GM18519 (cell line): ENCODE data around the gene JMJD7.

Source experiments
- ATAC-seq: cut with Tn5 transposase; IDR thresholded peaks from one replicate; pipeline ENCODE4 v1.9.1; 2021; ENCODE audit warnings: mild to moderate bottlenecking, moderate library complexity; ENCODE audit not compliant: unreplicated experiment, low FRiP score

JMJD7 gene

DNA sequence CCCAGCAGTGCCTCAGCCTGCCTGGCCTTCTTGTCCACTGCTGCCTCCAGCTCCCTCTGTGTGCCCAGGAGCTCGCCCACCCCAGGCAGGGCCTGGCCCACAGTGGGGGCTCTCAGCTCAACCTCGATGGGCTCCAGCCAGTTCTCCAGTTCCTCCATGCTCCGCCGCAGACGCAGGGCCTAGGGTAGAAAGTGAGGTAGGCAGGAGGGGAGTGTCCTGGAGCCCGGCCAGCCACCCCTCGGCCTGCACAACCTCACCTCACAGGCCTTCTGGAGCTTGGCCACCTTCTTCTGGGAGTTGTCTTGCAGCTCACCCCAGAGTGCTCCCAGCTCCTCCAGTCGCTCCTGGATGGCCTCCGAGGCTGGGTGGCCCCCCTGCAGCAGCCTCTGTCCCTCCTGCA lies 29.4 kb downstream of the JMJD7 start:
- ATAC-seq: no peak

DNA sequence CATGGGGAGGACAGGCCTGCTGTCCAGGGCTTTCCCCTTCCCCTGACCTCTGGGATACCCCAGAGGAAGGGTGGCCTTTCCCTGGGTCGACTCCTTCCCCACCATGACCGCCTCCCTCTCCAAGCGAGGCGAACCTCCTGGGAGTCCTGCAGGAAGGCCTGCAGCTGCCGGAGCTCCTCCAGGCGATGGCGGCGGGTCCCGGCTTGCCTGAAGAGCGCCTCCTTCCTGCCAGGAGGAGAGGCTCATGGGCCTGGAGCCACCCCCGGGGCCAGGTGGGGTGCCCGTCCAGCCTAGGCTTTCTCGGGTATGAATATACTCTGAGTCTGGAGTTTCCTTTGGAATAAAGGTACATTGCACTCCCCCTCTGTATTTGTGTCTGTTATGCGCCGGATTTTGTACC lies 30.9 kb downstream of the JMJD7 start:
- no peak for ATAC-seq

DNA sequence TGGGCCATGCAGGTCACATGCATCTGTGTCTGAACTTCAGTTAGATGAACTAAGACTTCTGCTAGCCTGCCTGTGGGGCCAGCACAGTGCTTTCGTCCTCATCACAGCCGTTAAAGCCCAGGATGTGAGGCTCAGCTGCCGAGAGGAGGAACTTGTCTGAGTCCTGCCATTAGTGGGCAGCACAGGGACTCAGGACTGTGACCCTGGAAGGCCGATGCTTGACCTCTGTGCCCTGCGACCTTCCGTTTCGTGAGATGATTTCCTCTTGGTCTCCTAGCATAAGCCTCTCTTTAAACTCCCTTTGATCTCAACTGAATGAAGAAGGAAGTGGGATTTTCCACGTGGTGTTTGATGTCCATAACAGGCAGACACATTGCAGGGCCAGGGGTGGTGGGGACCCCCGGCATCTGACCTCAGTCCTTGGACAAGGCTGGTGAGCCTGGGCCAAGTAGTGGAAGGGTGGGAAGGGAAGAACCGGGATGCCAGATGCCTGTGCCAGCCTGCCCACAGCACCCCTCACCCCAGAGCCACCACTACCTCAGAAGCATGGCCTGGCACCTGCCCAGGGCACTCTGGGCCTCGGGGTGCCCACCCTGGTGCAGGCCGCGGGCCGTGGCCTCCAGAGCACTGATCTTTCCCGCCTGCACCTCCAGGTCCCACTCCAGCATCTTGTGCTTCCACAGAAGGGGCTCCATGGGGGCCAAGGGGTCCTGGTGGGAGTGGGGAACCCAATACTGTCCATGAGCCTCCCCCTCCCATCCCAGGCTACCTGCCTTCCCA lies 32.3 kb downstream of the JMJD7 start:
- ATAC-seq: no peak

DNA sequence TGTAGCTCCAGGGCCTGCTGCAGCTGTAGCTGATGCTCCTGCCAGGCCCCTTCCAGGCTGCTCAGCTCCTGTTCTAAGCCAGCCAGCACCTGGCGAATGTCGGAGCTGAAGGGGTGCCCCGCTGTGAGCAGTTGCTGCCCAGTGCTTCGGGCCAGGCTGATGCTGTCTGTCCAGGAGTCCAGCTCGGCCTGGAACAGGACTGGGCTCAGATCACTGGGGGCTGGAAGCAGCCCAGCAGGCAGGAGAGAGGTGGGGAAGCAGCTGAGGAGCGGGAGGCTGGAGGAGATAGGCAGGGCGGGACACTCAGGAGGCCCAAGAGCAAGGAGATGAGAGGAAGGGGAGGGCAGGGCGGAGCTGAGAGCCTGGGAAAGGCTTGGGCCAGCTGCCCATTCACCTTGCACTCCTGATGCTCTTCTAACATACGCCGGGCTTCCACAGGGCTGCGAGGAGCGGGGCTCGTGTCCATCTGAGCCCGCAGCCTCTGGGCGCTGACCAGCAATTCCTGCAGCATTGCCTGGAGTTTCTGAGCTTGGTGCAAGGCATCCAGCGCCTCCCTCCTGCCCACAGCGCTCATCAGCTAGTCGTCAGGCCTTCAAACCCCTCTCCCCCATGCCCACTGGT lies 34.0 kb downstream of the JMJD7 start:
- no peak for ATAC-seq

DNA sequence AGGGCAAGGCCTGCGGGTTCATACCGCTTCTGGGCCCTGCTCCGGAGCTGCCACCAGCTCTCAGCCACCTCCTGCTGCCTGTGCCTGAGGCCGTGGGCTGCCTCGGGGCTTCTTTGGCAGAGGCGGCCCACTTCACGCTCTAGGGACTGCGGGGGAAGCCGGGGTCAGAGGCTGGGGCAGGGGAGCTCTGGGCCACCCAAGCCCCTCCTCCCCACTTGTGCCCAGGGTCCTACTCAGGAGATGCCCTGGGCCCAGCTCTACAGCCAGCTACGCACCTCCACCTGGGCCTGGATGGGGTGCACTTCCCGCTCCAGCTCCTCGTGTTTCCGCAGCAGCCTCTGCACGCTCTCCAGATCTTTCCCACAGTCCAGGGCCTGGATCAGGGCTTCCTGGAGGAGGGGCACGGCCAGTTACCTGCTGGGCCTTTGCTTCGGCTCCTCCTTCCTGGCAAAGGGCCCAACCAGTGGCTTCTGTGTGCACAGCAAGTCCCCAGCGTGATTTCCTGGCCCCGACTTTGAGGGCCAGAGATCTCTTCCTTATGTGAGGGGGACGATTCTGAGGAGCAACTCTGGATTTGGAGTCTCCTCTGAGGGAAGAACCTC lies 34.7 kb downstream of the JMJD7 start:
- no peak for ATAC-seq

DNA sequence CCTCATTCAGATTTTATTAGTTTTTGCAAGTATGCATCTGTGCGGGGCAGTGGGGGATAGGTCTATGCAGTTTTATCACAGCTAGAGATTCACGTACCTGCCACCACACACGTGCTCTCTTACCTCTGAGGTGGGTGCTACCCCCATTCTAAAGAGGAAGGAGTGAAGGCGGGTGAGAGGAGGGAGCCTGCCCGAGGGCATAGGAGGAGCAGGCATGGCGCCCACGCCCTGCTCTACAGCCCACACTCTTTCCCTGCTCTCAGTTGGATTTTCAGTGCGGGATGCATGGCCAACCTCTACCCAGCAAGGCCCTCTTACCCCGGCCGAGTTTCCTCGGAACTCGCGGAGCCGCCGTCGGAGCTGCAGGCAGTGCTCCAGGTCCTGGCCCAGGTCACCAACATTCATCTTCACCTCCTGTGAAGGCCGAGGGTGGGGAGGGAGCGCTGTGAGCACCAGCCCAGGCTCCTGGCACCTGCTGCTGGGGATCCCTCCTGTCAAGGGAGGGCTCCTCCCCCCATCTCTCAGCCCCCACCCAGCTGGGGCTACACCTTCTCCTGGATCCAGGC lies 37.7 kb downstream of the JMJD7 start:
- no peak for ATAC-seq

DNA sequence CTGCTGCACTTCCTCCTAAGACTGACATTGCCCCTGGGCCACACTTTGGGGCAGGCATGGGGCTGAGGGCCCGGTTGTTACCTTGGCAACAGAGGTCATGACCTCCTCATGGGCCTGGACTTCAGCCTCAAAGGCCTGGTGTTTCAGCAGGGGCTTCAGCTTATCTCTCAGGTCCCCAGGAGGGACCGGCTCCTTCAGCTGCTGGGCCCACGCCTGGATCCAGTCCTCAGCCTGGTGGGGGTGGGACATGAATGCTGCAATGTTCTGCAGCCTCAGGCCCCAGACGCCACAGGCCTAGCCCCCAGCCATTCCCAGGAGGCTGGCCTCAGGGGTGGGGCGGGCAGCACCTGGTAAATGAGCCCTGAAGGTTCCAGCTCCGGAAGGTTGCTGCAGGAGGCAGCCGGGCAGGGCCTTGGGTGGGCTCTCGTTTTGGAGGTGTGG lies 38.4 kb downstream of the JMJD7 start:
- ATAC-seq: no peak

DNA sequence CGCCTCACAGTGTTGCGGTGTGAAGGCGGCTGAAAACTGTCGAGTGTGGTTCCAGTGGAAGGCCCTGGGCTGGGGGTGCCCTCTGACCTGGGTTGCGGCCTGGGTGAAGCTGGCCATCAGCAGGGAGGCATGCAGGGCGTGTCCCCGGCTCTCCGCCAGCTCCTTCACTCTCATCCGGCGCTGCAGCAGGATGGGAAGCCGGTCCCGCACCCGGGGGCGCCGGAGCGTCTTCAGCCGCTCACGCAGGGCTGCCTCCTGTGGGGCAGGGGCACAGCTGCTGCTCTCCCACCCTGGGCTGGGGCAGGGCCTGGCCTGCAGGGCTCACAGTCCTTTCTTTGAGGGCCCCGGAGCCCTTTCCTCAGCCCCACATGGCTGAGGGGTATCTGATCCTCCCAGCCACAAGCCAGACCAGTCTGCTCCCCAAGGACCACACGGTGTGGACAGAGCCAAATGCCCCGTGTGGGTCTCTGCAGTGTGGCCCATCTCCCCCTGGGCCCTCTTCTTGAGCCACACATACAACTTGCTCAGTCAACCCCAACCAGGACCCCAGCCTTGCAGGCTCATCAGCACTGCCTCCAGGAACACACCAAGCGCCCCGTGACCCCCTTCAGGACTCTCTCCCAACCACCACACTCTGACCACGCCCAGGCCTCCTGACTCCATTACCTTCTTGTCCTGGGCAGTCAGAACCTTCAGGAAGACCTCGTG lies 39.1 kb downstream of the JMJD7 start:
- ATAC-seq: no peak

DNA sequence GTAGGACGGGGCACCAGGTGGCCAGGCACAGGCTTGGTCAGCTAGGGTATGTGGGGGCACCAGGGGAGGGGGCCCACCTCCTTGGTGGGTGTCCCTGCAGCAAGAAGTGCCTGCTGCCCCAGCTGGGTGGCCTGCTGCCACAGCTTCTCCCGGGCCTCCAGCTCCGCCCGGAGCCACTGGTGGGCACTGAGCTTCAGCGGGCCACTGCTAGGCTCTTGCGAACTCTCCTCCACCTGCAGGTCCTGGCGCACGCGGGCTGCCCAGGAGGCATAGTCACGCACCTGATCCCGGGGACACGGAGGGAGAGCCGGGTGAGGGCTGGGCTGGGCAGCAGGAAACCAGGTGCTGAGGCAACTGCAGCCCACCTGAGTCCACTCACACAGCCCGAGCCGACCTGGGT lies 40.4 kb downstream of the JMJD7 start:
- ATAC-seq: no peak

DNA sequence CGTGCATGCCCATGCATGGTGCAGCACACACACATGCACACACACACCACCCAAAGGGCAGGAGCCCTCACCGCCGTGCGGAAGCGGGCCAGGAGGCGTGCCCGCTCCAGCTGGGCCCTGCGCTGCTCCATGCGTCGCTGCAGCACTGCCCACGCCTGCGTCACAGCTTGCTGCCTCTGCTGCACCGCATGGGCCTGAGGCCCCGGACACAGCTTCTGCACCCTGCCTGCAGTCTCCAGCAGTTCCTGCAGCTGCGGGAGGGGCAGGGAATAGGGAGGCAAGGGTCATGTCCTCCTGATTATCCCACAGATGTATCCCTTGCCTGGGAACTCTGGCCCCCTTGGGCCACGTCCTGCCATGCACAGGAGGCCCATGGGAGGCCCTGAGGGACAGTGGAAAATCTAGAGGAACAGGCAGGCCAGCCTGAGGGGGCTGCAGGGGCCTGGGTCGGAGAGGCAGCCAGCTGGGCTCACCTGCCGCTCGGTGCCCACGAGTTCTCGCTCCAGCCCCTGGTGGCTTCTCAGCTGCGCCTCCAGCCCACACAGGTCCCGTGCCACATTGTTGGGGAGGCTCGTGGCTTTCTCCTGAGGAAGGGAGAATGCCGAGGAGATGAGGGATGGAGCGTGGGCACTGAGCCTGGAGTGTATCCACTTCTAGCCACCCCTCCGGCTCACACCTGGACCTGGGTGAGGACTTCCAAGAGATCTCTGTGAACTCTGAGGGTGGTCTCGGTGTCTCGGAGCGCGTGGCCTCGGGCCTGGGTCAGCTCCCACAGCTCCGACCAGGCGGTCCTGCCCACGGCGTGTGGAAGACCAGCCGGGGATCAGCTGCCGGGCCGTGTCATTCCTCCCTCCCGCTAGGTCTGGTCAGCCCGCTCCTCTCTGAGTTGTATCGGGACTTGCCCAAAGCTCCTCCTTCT lies 42.1 kb downstream of the JMJD7 start:
- ATAC-seq: no peak

DNA sequence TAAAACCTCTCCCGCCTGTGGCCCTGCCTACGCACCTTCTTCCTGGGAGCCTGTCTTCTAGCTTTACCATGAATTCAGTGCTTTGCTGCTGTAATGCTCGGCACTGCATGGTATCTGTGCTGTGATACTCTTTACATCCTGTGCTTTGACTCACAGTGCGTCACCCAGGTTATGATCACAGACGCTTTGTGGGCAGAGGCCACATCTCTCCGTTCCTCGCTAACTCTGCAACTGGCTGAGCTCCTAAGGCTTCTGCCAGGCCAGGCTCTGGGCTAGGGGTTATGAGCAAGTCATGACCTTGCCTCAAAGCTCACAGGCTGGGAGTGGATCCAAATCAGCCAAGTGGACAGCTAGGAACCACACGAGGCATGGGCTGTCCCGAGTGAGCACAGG lies 42.8 kb downstream of the JMJD7 start:
- ATAC-seq: no peak

DNA sequence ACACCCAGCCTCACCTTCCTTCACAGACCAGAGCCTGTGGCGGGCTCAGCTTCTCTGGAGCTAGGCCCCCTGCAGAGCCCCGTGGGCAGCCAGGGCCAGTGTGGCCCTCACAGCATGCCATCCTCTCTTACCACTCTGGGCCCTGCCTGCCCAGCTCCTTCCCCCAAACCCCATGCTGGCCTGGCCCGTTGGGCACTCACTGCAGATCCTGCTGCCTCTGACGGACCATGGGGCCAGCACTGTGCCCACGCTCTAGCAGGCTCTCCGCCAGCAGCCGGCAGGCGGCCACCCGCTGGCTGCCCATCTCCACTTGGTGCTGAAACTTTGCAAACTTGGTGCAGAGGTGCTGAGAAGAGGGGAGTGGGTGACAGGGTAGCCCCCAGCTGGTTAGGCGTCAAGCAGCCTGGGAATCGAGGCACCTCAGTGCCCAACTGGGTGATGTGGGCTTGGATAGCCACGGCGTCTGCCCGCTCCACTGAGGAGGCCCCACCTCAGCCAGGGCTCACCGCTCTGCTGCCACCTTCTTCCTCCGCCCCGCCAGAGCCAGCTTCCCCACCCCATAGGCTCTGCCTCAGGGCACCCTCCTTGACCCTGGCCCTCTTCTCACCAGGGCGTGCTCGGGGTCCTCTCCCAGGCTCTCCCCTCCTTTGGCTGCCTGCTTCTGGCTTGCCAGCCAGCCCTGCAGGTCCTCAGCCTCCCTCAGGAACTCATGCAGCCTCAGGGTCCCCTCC lies 43.4 kb downstream of the JMJD7 start:
- no peak for ATAC-seq

DNA sequence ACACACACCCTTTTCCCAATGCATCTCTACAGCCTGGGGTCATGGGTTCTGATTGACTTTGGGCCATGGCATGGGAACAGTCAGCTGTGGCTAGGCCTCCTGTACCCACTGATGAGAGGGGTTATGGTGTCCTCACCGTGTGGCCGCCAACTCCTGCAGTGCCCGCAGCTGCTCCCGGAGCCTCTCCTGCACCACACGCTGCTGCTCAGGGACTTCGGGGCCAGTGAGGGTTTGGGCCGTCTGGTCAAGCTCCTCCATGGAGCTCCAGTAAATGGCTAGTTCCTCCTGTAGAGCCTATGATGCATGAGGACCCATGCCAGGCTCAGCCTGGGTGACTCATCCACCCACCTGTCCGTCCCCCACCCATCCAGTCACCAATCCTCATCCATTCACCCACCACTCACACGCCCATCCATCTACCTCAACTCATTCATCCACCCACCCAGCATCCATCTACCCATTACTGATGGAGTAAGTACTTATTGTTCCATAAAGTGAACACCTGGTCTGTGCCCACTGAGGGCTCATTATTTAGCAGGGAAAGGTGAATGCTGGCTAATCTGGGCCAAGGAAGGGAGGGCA lies 44.4 kb downstream of the JMJD7 start:
- no peak for ATAC-seq

DNA sequence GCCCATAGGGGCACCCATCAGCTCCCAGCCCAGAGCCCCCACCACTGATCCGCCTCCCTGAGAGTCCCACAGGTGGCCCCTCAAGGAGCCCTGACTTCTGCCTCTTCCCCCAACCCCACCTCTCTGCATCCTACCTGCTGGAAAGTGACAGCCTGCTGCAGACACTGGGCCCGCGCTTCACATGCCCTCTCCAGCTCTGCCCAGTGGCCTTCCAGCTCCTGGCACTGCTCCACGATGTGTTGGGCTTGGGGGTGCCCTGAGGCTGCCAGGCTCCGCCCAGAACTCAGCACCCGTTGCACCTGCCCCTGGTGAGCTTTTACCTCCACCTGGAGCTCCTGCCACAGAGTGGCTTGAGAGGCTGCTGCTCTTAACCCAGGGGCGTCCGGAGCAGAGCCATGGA lies 45.8 kb downstream of the JMJD7 start:
- ATAC-seq: no peak

DNA sequence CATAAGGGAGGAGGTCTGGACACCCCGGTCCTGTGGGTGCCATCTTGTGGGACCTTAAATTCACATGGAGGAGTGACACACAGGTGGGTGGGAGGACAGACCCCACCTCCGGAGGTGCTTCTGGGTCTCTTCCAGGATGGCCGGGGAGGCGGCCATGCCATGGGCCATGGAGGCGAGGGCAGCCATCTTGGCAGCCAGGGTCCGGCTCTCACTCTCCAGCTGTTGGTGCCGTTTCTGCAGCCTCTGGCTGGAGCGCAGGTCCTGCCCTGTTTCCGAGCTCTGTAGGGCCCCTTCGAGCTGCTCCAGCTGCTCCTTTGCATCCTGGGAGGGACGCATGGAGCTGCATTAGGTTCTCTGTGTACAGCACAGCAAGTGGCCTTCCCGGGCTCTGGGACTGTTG lies 46.8 kb downstream of the JMJD7 start:
- no peak for ATAC-seq

DNA sequence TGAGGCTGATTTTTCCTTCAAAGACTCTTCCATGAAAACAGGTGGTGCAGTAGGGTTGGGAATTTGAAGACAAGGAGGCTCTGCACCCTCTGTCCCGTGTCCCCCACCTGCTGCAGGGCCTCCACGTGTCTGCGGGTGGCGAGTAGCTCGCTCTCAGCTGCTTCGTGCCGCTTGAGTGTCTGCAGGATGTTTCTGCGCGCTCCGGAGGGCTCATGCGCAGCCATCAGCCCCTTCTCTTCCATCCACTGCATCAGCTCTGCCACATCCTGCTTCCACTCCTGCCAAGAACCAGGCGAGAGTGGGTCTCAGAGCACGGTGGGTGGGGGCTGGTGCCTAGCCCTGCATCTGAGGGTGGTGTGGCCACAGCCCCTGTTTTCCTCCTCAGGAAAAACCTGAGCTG lies 48.1 kb downstream of the JMJD7 start:
- ATAC-seq: no peak

DNA sequence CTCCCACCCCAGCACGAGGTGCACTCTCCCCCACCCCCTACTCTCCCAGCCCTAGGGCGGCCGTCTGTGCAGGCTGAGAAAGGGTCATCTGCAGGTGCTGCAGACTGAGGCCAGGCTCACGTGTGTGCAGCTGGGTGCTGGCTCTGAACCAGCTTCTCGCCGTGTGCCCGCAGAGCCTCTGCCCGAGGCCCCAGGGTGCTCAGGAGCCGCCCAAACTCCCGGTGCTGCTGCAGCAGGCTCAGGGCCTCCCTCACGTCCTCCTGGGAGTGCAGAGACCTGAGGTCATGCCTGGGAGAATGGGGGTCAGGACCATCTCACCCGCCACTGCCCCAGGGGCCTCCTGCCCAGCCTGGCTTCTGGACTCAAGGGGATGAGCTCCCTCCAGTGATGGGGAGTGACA lies 48.8 kb downstream of the JMJD7 start:
- no peak for ATAC-seq

DNA sequence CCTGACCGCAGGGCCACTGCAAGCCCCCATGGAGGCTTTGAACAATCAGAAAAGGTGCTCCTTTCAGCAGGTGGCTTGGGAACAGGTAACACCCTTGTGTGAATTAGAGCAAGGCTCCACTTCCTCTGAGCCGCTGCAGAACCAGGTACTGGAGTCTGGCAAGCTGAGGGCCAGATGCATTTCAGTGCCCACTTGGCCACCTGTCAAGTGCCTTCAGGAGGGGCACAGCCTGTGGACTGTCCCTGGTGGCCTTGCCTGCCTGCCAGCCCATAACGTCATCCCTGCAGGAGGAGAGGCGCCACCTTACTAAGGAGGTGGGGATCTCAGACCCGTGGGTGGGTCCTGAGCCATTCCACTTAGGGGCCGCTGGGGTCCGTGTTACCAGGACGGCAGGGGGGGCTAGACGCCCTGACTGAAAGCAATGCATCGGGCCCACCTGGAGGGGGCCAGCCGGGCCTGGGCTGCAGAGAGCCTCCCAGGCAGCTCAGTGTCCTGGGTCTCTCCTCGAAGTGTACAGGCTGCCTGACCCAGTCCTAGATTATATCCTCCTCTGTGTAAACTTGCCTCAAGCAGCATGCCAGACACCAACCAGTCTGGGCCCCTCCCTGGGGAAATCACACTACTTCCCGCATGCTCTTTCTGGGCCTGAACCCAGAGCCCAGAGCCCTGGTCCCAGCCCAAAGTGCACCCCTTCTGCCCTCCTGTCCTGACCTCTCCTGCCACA lies 49.9 kb downstream of the JMJD7 start:
- no peak for ATAC-seq
